ENCODE results near the gene ENTPD7. TPM values are rescaled to one million over a fixed set of nuclear protein-coding genes. Genes with fewer than 3 reads are reported as not detected.

Gene ENTPD7
- total and polyA plus RNA-seq, 7 experiments from 2014 or later: 0.47 to 6.6 (median 3.2) TPM

DNA sequence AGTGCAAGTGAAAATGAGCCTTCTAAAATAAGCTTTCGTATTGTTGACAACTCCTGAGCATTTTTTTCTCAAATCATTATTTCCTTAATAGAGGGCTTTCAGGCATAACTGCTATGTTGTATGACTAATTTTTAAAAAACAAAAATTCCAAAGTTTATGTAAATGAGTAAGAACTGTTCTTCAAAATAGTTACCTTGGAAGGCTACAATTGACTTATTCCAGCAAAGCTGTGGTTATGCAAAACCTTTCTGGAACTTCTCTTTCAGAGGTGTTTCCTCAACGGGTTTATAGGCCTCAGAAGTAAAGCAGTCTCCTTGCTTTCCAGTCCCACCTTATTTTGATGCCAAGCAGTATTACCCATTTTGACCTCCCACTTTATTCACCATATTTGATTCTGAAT is 41.6 kb upstream of the ENTPD7 start:
- ChIA-PET POLR2A (interaction anchor here (1.7 kb wide), 1 partner anchor 114 kb away, joined by 6 read pairs; the partner anchor contains the start of genes COX15 and CUTC), CTCF (interaction anchor here (2.0 kb wide), 1 partner anchor 42 kb away, joined by 8 read pairs; the partner anchor contains the start of gene ENTPD7)
- Mint-ChIP-seq H3K36me3 (peaks cover 0 to 13% (median 0%) of the 10 kb centered on the region in 5 donors), H3K9me3 (no peaks in the 10 kb centered on the region), H3K27ac (peak overlapping the region in 7 of 9 donors; percentile 16 to 68 (median 50)), H3K4me1 (peaks cover 33 to 60% (median 51%) of the 10 kb centered on the region in 7 donors), H3K27me3 (no peaks in the 10 kb centered on the region), H3K4me3 (peak overlapping the region in 8 of 10 donors; percentile 10 to 93 (median 88))
- Histone ChIP-seq H3K9me3 (ENCODE audit: control insufficient read depth in 2 of 3, low read length in 3 of 3) (no peaks in the 10 kb centered on the region), H3K4me1 (ENCODE audit: control insufficient read depth in 2 of 2, insufficient read depth in 2 of 2, low read length in 2 of 2) (peaks cover 20 to 29% of the 10 kb centered on the region in 2 donors), H3K36me3 (ENCODE audit: control insufficient read depth in 2 of 3, insufficient read depth in 3 of 3, low read length in 3 of 3) (peaks cover 0 to 11% (median 0%) of the 10 kb centered on the region in 3 experiments), H3K27ac (ENCODE audit: low read depth, low read length) (peak overlapping the region; percentile 99), H3K27me3 (ENCODE audit: control insufficient read depth in 2 of 2, insufficient read depth in 2 of 2, low read length in 2 of 2) (no peaks in the 10 kb centered on the region), H3K4me3 (ENCODE audit: low read length) (no peak overlapping the region)
- ATAC-seq (no peak), DNase-seq (no peak)
- intact Hi-C loops (cut with micrococcal nuclease): loop anchor here in 1 of 2 donors (5.0 kb wide), 1 partner anchor 95 kb away; no protein-coding TSS in a partner anchor

DNA sequence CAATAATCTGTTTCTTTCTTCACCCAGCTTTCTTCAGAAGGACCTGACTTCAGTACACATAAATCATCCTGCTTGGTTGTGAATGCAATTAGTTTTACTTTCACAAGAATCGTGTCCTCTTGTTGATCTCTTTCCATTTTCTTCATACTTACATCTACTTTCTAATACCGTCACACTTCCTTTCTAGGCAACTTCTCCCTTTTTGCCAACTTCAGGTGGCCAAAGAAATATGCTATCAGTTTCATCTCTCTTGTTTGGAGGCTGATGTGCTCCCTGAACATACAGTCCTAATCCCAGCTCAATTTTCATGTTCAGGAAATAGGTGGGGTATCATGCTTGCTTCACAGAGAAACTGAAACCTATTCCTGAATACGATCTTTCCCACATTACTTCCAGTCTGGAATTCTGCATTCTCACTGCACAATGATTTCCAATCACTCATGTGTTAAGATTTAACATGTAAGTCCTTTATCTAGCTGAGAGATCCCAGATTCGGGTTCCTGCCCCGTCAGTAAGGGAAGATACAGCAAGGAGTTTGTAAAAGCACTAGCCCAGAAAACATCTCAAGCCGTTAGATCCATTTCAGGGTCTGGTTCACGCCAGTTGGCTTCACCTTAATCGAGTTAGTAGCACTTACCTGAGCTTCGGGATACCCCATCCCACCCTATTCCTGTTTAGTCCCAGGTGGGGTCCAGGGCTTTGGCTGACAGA is 40.1 kb upstream of the ENTPD7 start:
- H3K9me3 ChIP-seq (ENCODE audit: control insufficient read depth in 2 of 3, low read length in 3 of 3): no peaks in the 10 kb centered on the region
- DNase-seq: peak in 6 of 9 donors; percentile 10 to 30 (median 24)
- Mint-ChIP-seq H3K27me3 (no peaks in the 10 kb centered on the region), H3K36me3 (peaks cover 0 to 13% (median 0%) of the 10 kb centered on the region in 5 donors), H3K9me3 (no peaks in the 10 kb centered on the region), H3K27ac (peak overlapping the region; percentile 68 to 94 (median 81)), H3K4me1 (peaks cover 32 to 60% (median 51%) of the 10 kb centered on the region in 7 donors), H3K4me3 (peak overlapping the region; percentile 79 to 96 (median 88))
- peak overlapping the region; percentile 99 for H3K27ac ChIP-seq (ENCODE audit: low read depth, low read length)
- H3K4me3 ChIP-seq (ENCODE audit: low read length): peak overlapping the region; percentile 83
- intact Hi-C loops (cut with micrococcal nuclease): loop anchor here in 1 of 2 donors (5.0 kb wide), 1 partner anchor 93 kb away; no protein-coding TSS in a partner anchor
- no peak for ATAC-seq
- peaks cover 0 to 3% (median 0%) of the 10 kb centered on the region in 3 experiments for H3K36me3 ChIP-seq (ENCODE audit: control insufficient read depth in 2 of 3, insufficient read depth in 3 of 3, low read length in 3 of 3)
- POLR2A ChIA-PET: interaction anchor here (1.4 to 2.7 kb wide), 3 partner anchors 40 to 189 kb away, joined by 4 to 17 read pairs (median 10); partner anchors contain the start of genes COX15, CUTC, ENTPD7 and GOT1
- H3K4me1 ChIP-seq (ENCODE audit: control insufficient read depth in 2 of 2, insufficient read depth in 2 of 2, low read length in 2 of 2): peaks cover 20 to 29% of the 10 kb centered on the region in 2 donors
- H3K27me3 ChIP-seq (ENCODE audit: control insufficient read depth in 2 of 2, insufficient read depth in 2 of 2, low read length in 2 of 2): no peaks in the 10 kb centered on the region
- CTCF ChIA-PET: interaction anchor here (1.0 kb wide), 1 partner anchor 184 kb away, joined by 3 read pairs; no protein-coding TSS in a partner anchor

DNA sequence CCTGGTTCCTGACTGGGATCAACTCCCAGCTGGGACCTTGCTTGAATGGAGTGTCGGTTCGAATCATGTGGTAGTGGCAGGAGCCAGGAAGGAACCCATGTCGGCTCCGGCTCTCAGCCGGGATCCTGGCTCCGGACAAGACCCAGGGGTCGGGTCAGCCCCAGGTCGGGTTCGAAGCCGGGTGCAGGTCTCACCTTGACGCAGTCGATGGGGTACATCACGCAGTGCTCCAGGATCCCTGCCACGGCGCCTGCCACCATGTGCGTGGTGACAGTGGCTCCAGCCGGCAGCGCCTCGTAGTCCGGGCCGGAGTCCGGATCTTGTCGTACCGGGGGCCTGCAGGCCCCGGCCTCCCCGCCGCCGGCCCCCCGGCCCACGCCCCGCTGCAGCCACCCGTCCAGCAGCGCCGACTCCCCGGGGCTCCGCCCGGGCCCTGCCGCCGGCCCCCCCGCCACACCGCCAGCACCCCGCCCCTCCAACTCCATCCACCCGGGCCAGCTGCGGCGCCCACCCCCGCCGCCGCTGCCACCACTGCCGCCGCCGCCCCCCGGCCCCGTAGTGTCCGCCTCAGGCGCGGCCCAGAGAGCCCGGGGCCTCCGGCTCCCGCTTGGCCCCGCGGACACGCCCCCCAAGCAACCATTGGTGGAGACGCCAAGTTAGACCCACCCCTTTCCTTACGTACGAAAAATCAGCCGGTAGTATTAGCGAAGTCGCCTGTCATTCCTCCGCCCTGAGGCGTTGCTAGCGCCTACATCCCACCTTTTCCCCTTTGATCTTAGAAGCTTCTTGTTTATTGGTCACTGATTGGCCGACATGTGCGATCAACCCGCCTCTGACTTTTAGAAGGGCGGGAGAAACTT is 39.2 kb upstream of the ENTPD7 start, which contains the start of gene SLC25A28:
Gene SLC25A28, minus strand, starts transcription at position 589 of the 860 bp plus-strand sequence. Its CDS starts 104 bp downstream, at position 485.
- ATAC-seq (peak; percentile 88), DNase-seq (peak; percentile 78 to 98 (median 96))
- POLR2A ChIA-PET: interaction anchor here (0.9 to 2.7 kb wide), 6 partner anchors 39 to 1153 kb away, joined by 3 to 17 read pairs (median 7); partner anchors contain the start of genes COX15, CUTC, ENTPD7 and GOT1
- Histone ChIP-seq H3K36me3 (ENCODE audit: control insufficient read depth in 2 of 3, insufficient read depth in 3 of 3, low read length in 3 of 3) (peaks cover 0 to 3% (median 0%) of the 10 kb centered on the region in 3 experiments), H3K9me3 (ENCODE audit: control insufficient read depth in 2 of 3, low read length in 3 of 3) (no peaks in the 10 kb centered on the region), H3K4me1 (ENCODE audit: control insufficient read depth in 2 of 2, insufficient read depth in 2 of 2, low read length in 2 of 2) (peaks cover 20 to 29% of the 10 kb centered on the region in 2 donors), H3K27me3 (ENCODE audit: control insufficient read depth in 2 of 2, insufficient read depth in 2 of 2, low read length in 2 of 2) (no peaks in the 10 kb centered on the region), H3K27ac (ENCODE audit: low read depth, low read length) (peak within 1 kb of the TSS; percentile 99), H3K4me3 (ENCODE audit: low read length) (peak within 1 kb of the TSS; percentile 85)
- CTCF ChIA-PET: no interaction called here
- peak within 1 kb of the TSS; percentile 83 to 96 (median 88) for H3K4me3 Mint-ChIP-seq
- H3K4me1 Mint-ChIP-seq: peaks cover 32 to 60% (median 51%) of the 10 kb centered on the region in 7 donors
- H3K27ac Mint-ChIP-seq: peak within 1 kb of the TSS; percentile 75 to 98 (median 94)
- no peaks in the 10 kb centered on the region for H3K9me3 Mint-ChIP-seq
- intact Hi-C loops (cut with micrococcal nuclease): loop anchor here (1.0 to 10.0 kb wide), 13 partner anchors 8 to 1979 kb away; partner anchors contain the start of genes BTRC (in 2 of the 2), COX15 (in 2 of the 2), CUTC (in 2 of the 2) and DNMBP (in 2 of the 2)
- H3K27me3 Mint-ChIP-seq: no peaks in the 10 kb centered on the region
- peaks cover 0 to 13% (median 0%) of the 10 kb centered on the region in 5 donors for H3K36me3 Mint-ChIP-seq

DNA sequence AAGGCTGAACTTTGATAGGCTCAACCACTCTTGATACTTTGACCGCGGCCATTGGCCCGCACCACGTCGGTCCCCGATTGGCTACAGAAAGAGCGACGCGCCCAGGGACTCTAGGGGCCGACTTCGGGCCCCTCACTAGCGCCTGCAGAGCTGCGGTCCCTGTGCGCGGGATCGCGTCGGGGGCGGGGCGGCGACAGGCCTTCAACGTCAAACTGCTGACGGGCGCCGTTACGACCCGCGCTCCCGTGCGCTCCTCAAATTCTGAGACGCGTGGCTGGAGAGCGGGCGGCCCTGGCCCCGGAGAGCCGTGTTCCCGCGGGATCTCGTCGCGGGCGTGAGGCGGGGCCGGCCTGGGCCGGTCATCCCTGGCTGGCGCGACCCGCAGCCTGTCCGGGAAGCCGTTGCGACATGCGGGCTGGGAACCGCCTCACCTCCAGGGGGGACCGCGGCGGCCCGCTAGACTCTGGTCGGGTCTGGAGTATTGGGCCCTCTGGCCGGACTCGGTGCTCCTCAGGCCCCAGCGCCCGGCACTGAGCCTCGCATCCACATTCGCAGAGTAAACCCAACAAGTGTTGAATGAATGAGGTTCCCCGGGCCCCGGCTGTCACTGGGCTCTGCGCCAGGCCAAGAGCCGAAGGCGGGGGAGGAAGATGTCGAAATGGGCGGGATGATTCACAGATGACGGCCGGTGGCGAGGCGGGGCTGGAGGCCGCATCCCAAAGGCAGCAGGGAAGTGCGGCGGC is 38.4 kb upstream of the ENTPD7 start:
- Mint-ChIP-seq H3K9me3 (no peaks in the 10 kb centered on the region), H3K36me3 (peaks cover 0 to 11% (median 0%) of the 10 kb centered on the region in 5 donors), H3K27me3 (no peaks in the 10 kb centered on the region), H3K27ac (peak overlapping the region; percentile 75 to 98 (median 94)), H3K4me3 (peak overlapping the region; percentile 83 to 93 (median 88)), H3K4me1 (peaks cover 27 to 53% (median 45%) of the 10 kb centered on the region in 7 donors)
- POLR2A ChIA-PET: interaction anchor here (0.6 to 2.7 kb wide), 7 partner anchors 38 to 1153 kb away, joined by 3 to 17 read pairs (median 10); partner anchors contain the start of genes COX15, CUTC, ENTPD7 and GOT1
- DNase-seq (peak in 7 of 9 donors; percentile 66 to 86 (median 73)), ATAC-seq (peak; percentile 89)
- Histone ChIP-seq H3K4me1 (ENCODE audit: control insufficient read depth in 2 of 2, insufficient read depth in 2 of 2, low read length in 2 of 2) (peaks cover 20 to 29% of the 10 kb centered on the region in 2 donors), H3K9me3 (ENCODE audit: control insufficient read depth in 2 of 3, low read length in 3 of 3) (no peaks in the 10 kb centered on the region), H3K4me3 (ENCODE audit: low read length) (peak overlapping the region; percentile 85), H3K27me3 (ENCODE audit: control insufficient read depth in 2 of 2, insufficient read depth in 2 of 2, low read length in 2 of 2) (no peaks in the 10 kb centered on the region), H3K27ac (ENCODE audit: low read depth, low read length) (peak overlapping the region; percentile 99), H3K36me3 (ENCODE audit: control insufficient read depth in 2 of 3, insufficient read depth in 3 of 3, low read length in 3 of 3) (peaks cover 0 to 3% (median 0%) of the 10 kb centered on the region in 3 experiments)
- intact Hi-C loops (cut with micrococcal nuclease): loop anchor here (1.0 to 10.0 kb wide), 12 partner anchors 9 to 1980 kb away; partner anchors contain the start of genes BTRC (in 2 of the 2), COX15 (in 2 of the 2), CUTC (in 2 of the 2) and DNMBP (in 2 of the 2)
- CTCF ChIA-PET: interaction anchor here (1.6 kb wide), 1 partner anchor 9 kb away, joined by 8 read pairs; no protein-coding TSS in a partner anchor

DNA sequence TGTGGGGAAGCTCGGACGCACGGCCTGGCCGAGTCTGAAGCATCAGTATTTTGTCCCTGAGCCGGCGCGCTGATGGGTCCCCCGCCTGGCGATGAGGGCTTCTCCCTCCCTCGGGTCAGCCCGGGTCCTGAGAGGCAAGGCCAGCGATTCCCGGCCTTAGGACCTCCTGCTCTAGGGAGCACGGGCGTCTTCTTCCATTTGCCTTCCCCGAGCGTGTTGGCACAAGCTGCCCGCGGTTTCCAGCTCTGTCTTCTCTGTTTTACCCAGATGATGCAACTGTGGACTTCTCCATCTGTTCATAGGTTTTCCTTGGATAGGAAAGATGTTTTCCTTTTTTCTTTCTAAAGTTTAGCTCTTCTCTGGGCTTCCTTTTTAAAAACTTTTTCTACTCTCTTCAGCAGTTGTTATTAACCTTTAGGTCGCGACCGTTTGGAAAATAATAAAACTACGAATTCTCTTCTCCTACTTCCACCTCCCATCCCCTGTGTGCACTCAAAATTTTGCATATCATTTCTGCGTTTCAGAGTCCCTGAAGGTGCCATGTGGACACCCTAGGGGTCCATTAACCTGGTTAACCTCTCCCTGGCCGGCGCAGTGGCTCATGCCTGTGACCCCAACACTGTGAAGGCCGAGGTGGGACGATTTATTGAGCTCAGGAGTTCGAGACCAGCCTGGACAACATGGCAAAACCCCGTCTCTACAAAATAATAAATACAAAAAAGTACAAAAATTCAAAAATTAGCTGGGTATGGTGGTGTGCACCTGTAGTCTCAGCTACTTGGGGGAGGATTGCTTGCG is 37.7 kb upstream of the ENTPD7 start:
- ChIA-PET POLR2A (interaction anchor here (1.6 to 2.7 kb wide), 3 partner anchors 38 to 111 kb away, joined by 3 to 17 read pairs (median 13); partner anchors contain the start of genes COX15, CUTC and ENTPD7), CTCF (interaction anchor here (1.2 to 1.6 kb wide), 3 partner anchors 8 to 37 kb away, joined by 3 to 8 read pairs (median 5); partner anchors contain the start of gene ENTPD7)
- Histone ChIP-seq H3K27ac (ENCODE audit: low read depth, low read length) (peak overlapping the region; percentile 99), H3K27me3 (ENCODE audit: control insufficient read depth in 2 of 2, insufficient read depth in 2 of 2, low read length in 2 of 2) (no peaks in the 10 kb centered on the region), H3K36me3 (ENCODE audit: control insufficient read depth in 2 of 3, insufficient read depth in 3 of 3, low read length in 3 of 3) (peaks cover 0 to 3% (median 0%) of the 10 kb centered on the region in 3 experiments), H3K9me3 (ENCODE audit: control insufficient read depth in 2 of 3, low read length in 3 of 3) (no peaks in the 10 kb centered on the region), H3K4me3 (ENCODE audit: low read length) (peak overlapping the region; percentile 85), H3K4me1 (ENCODE audit: control insufficient read depth in 2 of 2, insufficient read depth in 2 of 2, low read length in 2 of 2) (peaks cover 20 to 22% of the 10 kb centered on the region in 2 donors)
- peaks cover 25 to 47% (median 38%) of the 10 kb centered on the region in 7 donors for H3K4me1 Mint-ChIP-seq
- no peak for DNase-seq
- intact Hi-C loops (cut with micrococcal nuclease): loop anchor here (2.0 to 10.0 kb wide), 5 partner anchors 383 to 1981 kb away; partner anchors contain the start of genes BTRC (in 2 of the 2), DNMBP (in 1 of the 2), PI4K2A (in 1 of the 2) and R3HCC1L (in 1 of the 2)
- no peaks in the 10 kb centered on the region for H3K9me3 Mint-ChIP-seq
- peak overlapping the region; percentile 83 to 93 (median 88) for H3K4me3 Mint-ChIP-seq
- peaks cover 0 to 9% (median 0%) of the 10 kb centered on the region in 5 donors for H3K36me3 Mint-ChIP-seq
- H3K27me3 Mint-ChIP-seq: peaks cover 0 to 3% (median 0%) of the 10 kb centered on the region in 5 donors
- ATAC-seq: no peak
- H3K27ac Mint-ChIP-seq: peak overlapping the region; percentile 75 to 98 (median 94)

Data from naive thymus-derived CD4-positive, alpha-beta T cell (primary cell).